HepG2 (cell line): ENCODE data around the gene ING2. TPM values are rescaled to one million over a fixed set of nuclear protein-coding genes. Genes with fewer than 3 reads are reported as not detected.

ENCODE experiments used
- ATF3 ChIP-seq: sonication (generic); formaldehyde crosslinking; IDR thresholded peaks from 2 replicates; pipeline ENCODE4 v1.4.0; 2020; ENCODE audit warnings: missing genetic modification reagents
- ELF3 ChIP-seq: IDR thresholded peaks from 2 replicates; pipeline ENCODE4 v1.6.1; 2016; ENCODE audit warnings: missing genetic modification reagents, missing compliant biosample characterization
- GMEB2 ChIP-seq: IDR thresholded peaks from 2 replicates; pipeline ENCODE4 v1.6.1; 2016; ENCODE audit warnings: missing biosample characterization, missing genetic modification reagents, low read depth
- HDAC2 ChIP-seq: sonication (generic); formaldehyde crosslinking; IDR thresholded peaks from 2 replicates; pipeline ENCODE4 v1.4.0; 2020; ENCODE audit warnings: missing genetic modification reagents
- KAT8 ChIP-seq: IDR thresholded peaks from 2 replicates; pipeline ENCODE4 v1.6.1; 2016; ENCODE audit warnings: missing genetic modification reagents, missing compliant biosample characterization
- KDM3A ChIP-seq: IDR thresholded peaks from 2 replicates; pipeline ENCODE4 v1.6.1; 2018; ENCODE audit warnings: low read depth, missing compliant biosample characterization
- KMT2A ChIP-seq: sonication (generic); formaldehyde crosslinking; IDR thresholded peaks from 2 replicates; pipeline ENCODE4 v1.4.0; 2020; ENCODE audit warnings: missing genetic modification reagents
- MIER2 ChIP-seq: IDR thresholded peaks from 2 replicates; pipeline ENCODE4 v1.6.1; 2016; ENCODE audit warnings: missing biosample characterization, missing genetic modification reagents
- RNF2 ChIP-seq: fragments of 450-650 bp; conservative IDR thresholded peaks from 2 replicates; pipeline ENCODE4 v1.6.1; 2016; ENCODE audit warnings: low read depth
- SMARCC2 ChIP-seq: fragments of 450-650 bp; IDR thresholded peaks from 2 replicates; pipeline ENCODE4 v1.6.1; 2017; ENCODE audit warnings: antibody characterized with exemption, mild to moderate bottlenecking
- SP1 ChIP-seq, 2 experiments: fragments of 450-650 bp in 1 of 2; sonication (generic) in 1 of 2; formaldehyde crosslinking in 1 of 2; IDR thresholded peaks; 2 replicates each; pipeline versions ENCODE4 v1.4.0 to v1.6.1; 2016 to 2020; ENCODE audit warnings: missing genetic modification reagents in 1 of 2
- SRSF4 ChIP-seq: fragments of 200-400 bp; formaldehyde crosslinking; IDR thresholded peaks from one replicate; pipeline ENCODE4 v1.6.1; 2018; ENCODE audit warnings: mild to moderate bottlenecking, low read depth, low read length, moderate library complexity; ENCODE audit not compliant: poor library complexity, severe bottlenecking
- TBX2 ChIP-seq: sonication (generic); formaldehyde crosslinking; IDR thresholded peaks from 2 replicates; pipeline ENCODE4 v1.5.0; 2020; ENCODE audit warnings: missing genetic modification reagents, mild to moderate bottlenecking, borderline replicate concordance
- TERF1 ChIP-seq: sonication (generic); formaldehyde crosslinking; IDR thresholded peaks from 2 replicates; pipeline ENCODE4 v1.8.0; 2022; ENCODE audit warnings: mild to moderate bottlenecking, missing genetic modification reagents, moderate library complexity
- ZNF496 ChIP-seq: sonication (generic); formaldehyde crosslinking; IDR thresholded peaks from 2 replicates; pipeline ENCODE4 v1.8.1; 2023; ENCODE audit warnings: mild to moderate bottlenecking, moderate library complexity, missing genetic modification reagents; ENCODE audit not compliant: insufficient replicate concordance
- ZNF782 ChIP-seq: sonication (generic); formaldehyde crosslinking; IDR thresholded peaks from 2 replicates; pipeline ENCODE4 v1.4.0; 2020; ENCODE audit warnings: missing genetic modification reagents, mild to moderate bottlenecking, borderline replicate concordance
- polyA plus RNA-seq, 8 experiments: library from polyadenylated mRNA; depleted of rRNA in 3 of 8; stranded (reverse) in 7 of 8; unstranded in 1 of 8; fragments of >200 nt; fragmentation: Illumina TruSeq in 4 of 8; extraction: Trizol in 4 of 8; gene quantifications; 2 replicates each; pipeline versions ENCODE4 v1.2.1 to v1.2.3, GENCODE V29; 2011 to 2016; ENCODE audit warnings: low read depth in 4 of 8, missing spikeins in 1 of 8, mixed read lengths in 1 of 8; ENCODE audit not compliant: insufficient read depth in 1 of 8
- total RNA-seq, 5 experiments: library from RNA; depleted of rRNA; stranded (reverse); fragments of >200 nt; fragmentation: Illumina TruSeq; extraction: Trizol; gene quantifications; 2 replicates each; pipeline ENCODE4 v1.2.3, GENCODE V29; 2016; ENCODE audit warnings: low read depth in 1 of 5
- TF ChIP-seq, protein P1 (sequence below): IDR thresholded peaks from 2 replicates; pipeline ENCODE4 v1.6.1; 2012; ENCODE audit warnings: low read depth, low read length, improper control_type of control experiment
- TF ChIP-seq, protein P2 (sequence below): sonication (generic); formaldehyde crosslinking; IDR thresholded peaks from 2 replicates; pipeline ENCODE4 v1.4.0; 2020; ENCODE audit warnings: missing genetic modification reagents, borderline replicate concordance
- TF ChIP-seq, protein P3 (sequence below): sonication (generic); formaldehyde crosslinking; IDR thresholded peaks from 2 replicates; pipeline ENCODE4 v1.5.1; 2020; ENCODE audit warnings: mild to moderate bottlenecking, moderate library complexity, missing genetic modification reagents
- TF ChIP-seq, protein P4 (sequence below): sonication (generic); formaldehyde crosslinking; IDR thresholded peaks from 2 replicates; pipeline ENCODE4 v1.8.0; 2023; ENCODE audit warnings: mild to moderate bottlenecking, missing genetic modification reagents

ING2 gene
- total and polyA plus RNA-seq, 2 of the 13 experiments (the other 11 are each of a cell fraction or from before 2014, with no cell fraction given) = 6.6 to 12.4 TPM

GRCh38 chr4:183505611-183506388 lies 942 bp downstream of the ING2 start (continued):
- TF ChIP-seq TERF1 (CRISPR knock-in tag) (no peak), TBX2 (CRISPR knock-in tag) (peak; percentile 67), KDM3A (CRISPR knock-in tag) (no peak), HDAC2 (CRISPR knock-in tag) (no peak), SP1 (IDR thresholded peaks at IDR 0.05) (no peak), SP1 (CRISPR knock-in tag; IDR thresholded peaks at IDR 0.05) (peak; percentile 70), RNF2 (0 out of 2 replicates have a peak, but pooled peaks have one; percentile 24), GMEB2 (CRISPR knock-in tag) (no peak), ELF3 (CRISPR knock-in tag) (0 out of 2 replicates have a peak, but pooled peaks have one; percentile 26), ZNF496 (CRISPR knock-in tag) (no peak), KMT2A (CRISPR knock-in tag) (0 out of 2 replicates have a peak, but pooled peaks have one; percentile 55), ZNF782 (CRISPR knock-in tag) (no peak), MIER2 (CRISPR knock-in tag) (no peak), KAT8 (peak; percentile 81), SRSF4 (no peak), SMARCC2 (no peak), ATF3 (CRISPR knock-in tag) (0 out of 2 replicates have a peak, but pooled peaks have one; percentile 39)
- TF ChIP-seq, protein P1, sequence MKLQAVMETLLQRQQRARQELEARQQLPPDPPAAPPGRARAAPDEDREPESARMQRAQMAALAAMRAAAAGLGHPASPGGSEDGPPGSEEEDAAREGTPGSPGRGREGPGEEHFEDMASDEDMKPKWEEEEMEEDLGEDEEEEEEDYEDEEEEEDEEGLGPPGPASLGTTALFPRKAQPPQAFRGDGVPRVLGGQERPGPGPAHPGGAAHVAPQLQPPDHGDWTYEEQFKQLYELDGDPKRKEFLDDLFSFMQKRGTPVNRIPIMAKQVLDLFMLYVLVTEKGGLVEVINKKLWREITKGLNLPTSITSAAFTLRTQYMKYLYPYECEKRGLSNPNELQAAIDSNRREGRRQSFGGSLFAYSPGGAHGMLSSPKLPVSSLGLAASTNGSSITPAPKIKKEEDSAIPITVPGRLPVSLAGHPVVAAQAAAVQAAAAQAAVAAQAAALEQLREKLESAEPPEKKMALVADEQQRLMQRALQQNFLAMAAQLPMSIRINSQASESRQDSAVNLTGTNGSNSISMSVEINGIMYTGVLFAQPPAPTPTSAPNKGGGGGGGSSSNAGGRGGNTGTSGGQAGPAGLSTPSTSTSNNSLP = no peak
- TF ChIP-seq, protein P2, sequence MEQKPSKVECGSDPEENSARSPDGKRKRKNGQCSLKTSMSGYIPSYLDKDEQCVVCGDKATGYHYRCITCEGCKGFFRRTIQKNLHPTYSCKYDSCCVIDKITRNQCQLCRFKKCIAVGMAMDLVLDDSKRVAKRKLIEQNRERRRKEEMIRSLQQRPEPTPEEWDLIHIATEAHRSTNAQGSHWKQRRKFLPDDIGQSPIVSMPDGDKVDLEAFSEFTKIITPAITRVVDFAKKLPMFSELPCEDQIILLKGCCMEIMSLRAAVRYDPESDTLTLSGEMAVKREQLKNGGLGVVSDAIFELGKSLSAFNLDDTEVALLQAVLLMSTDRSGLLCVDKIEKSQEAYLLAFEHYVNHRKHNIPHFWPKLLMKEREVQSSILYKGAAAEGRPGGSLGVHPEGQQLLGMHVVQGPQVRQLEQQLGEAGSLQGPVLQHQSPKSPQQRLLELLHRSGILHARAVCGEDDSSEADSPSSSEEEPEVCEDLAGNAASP (CRISPR knock-in tag) = 0 out of 2 replicates have a peak, but pooled peaks have one; percentile 24
- TF ChIP-seq, protein P3, sequence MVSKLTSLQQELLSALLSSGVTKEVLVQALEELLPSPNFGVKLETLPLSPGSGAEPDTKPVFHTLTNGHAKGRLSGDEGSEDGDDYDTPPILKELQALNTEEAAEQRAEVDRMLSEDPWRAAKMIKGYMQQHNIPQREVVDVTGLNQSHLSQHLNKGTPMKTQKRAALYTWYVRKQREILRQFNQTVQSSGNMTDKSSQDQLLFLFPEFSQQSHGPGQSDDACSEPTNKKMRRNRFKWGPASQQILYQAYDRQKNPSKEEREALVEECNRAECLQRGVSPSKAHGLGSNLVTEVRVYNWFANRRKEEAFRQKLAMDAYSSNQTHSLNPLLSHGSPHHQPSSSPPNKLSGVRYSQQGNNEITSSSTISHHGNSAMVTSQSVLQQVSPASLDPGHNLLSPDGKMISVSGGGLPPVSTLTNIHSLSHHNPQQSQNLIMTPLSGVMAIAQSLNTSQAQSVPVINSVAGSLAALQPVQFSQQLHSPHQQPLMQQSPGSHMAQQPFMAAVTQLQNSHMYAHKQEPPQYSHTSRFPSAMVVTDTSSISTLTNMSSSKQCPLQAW = peak; percentile 44; the same call in 1 of the 2 replicates
- TF ChIP-seq, protein P4, sequence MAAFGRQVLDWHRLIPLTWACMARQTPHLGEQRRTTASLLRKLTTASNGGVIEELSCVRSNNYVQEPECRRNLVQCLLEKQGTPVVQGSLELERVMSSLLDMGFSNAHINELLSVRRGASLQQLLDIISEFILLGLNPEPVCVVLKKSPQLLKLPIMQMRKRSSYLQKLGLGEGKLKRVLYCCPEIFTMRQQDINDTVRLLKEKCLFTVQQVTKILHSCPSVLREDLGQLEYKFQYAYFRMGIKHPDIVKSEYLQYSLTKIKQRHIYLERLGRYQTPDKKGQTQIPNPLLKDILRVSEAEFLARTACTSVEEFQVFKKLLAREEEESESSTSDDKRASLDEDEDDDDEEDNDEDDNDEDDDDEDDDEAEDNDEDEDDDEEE (CRISPR knock-in tag) = no peak
